A673 (cell line): ENCODE data around the gene FBN1.

ENCODE experiments used
- EZH2 ChIP-seq: fragments of 200-600 bp; sonication (generic); IDR thresholded peaks from 2 replicates; pipeline ENCODE4 v1.6.1; 2017; ENCODE audit warnings: borderline replicate concordance, low read depth, mild to moderate bottlenecking, mixed read lengths, antibody characterized with exemption, low read length; ENCODE audit not compliant: poor library complexity, severe bottlenecking
- TF ChIP-seq, protein P1 (sequence below): fragments of 300-800, 200-600 bp; sonication (generic); conservative IDR thresholded peaks from 2 replicates; pipeline ENCODE4 v1.5.1; 2017; ENCODE audit warnings: low read depth, mild to moderate bottlenecking, antibody characterized with exemption, low read length, moderate library complexity, mixed read lengths

DNA sequence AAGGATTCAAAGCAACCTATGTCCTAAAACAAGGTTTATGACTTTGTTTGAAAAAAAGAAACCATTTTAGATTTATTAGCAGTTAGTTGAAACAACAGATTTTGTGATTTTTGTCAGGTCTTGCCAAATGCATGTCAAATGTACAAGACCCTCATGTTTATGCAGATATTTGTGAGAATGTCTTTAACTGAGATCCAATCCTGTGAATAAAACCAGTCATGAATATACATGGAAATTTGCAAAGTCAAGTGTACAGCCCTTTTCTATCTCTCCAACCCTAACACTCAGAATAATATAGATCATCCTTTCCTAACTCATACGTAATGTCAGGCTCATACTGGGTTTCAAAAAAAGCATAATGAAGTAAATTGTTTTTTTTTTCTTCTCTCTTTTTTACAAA, 237.9 kb downstream of the FBN1 start:
- TF ChIP-seq, protein P1, sequence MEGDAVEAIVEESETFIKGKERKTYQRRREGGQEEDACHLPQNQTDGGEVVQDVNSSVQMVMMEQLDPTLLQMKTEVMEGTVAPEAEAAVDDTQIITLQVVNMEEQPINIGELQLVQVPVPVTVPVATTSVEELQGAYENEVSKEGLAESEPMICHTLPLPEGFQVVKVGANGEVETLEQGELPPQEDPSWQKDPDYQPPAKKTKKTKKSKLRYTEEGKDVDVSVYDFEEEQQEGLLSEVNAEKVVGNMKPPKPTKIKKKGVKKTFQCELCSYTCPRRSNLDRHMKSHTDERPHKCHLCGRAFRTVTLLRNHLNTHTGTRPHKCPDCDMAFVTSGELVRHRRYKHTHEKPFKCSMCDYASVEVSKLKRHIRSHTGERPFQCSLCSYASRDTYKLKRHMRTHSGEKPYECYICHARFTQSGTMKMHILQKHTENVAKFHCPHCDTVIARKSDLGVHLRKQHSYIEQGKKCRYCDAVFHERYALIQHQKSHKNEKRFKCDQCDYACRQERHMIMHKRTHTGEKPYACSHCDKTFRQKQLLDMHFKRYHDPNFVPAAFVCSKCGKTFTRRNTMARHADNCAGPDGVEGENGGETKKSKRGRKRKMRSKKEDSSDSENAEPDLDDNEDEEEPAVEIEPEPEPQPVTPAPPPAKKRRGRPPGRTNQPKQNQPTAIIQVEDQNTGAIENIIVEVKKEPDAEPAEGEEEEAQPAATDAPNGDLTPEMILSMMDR: no peak
- no peak for TF ChIP-seq EZH2
